ENCODE results near the gene LBHD2. TPM values are rescaled to one million over a fixed set of nuclear protein-coding genes. Genes with fewer than 3 reads are reported as not detected.
"Not testable (repeated sequence)": the region's sequence is repeated elsewhere in the genome, so short reads cannot be mapped to it uniquely, and the experiment has no call there.

LBHD2 gene
- not detected for polyA plus RNA-seq (2013)

DNA sequence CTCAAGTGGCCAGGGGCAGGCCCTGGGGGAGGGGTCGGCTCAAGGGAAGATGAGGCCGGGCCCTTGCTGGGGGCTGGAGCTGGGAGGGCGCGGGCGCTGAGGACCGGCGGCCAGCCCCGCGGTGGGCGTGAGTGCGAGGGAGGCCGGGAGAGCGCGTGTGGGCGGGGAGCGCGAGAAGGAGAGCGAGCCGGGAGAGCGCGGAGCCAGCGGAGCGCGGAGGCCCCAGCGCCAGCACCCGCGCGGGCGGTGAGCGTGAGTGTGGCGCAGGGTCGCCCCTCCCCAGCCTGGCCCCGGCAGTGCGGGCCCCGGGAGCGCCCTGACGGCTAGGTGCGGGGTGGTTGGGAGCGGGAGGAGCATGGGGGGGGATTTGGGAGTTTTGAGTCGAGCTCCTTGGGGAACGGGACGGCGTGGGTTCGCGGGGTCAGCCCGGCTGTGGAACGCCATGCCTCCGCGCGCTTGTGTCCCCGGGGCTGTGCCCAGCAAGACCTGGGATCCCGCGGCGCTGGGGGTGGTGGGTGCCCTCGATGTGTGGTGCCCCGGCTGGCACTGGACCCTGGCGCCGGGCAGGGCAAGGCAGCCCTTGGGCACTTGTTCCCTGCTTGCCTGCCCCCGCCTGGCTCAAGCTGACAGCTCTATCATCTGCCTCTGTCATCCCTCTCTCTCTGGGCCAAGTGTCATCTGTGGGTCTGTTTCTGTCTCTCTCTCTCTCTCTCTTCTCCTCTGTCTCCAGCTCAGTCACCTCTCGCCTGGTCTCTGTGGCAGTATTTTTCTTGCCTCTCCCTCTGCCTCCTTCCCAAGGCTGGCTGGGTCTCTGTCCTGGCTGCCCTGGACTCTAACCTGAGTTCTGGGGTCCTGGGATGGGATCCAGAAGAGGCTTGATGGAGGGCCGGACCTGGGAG is at the start of gene LBHD2:
LBHD2 (plus strand) TSS at position 190 of the 899 bp plus-strand sequence. CDS start 1,803 bp downstream, outside the sequence.
- ChIA-PET CTCF (interaction anchor here (0.7 to 1.1 kb wide), 2 partner anchors 21 to 56 kb away, joined by 3 to 4 read pairs; no protein-coding TSS in a partner anchor), POLR2A (no interaction called here)
- peaks cover 0 to 11% (median 3%) of the 10 kb centered on the region in 4 experiments for H3K4me1 ChIP-seq (ENCODE audit: control extremely low read depth in 1 of 4, control insufficient read depth in 4 of 4, insufficient read depth in 4 of 4, low read length in 3 of 4)
- DNase-seq, result peak in 1 of 3 donors; percentile 22
- H3K27ac ChIP-seq (ENCODE audit: insufficient read depth in 1 of 2, low read depth in 1 of 2, low read length in 2 of 2, poor library complexity in 1 of 2, severe bottlenecking in 2 of 2), result no peak within 1 kb of the TSS
- H3K27me3 ChIP-seq (replicated peaks in 2 of 5; ENCODE audit: control insufficient read depth in 4 of 5, insufficient read depth in 5 of 5, low read length in 4 of 5), result peaks cover 0 to 56% (median 17%) of the 10 kb centered on the region in 5 experiments
- H3K36me3 ChIP-seq (ENCODE audit: control insufficient read depth in 4 of 4, insufficient read depth in 4 of 4, low read length in 3 of 4), result no peaks in the 10 kb centered on the region
- H3K4me3 ChIP-seq (ENCODE audit: control insufficient read depth in 1 of 7, extremely low read depth in 1 of 7, insufficient read depth in 4 of 7, low read depth in 2 of 7, low read length in 6 of 7), result peak within 1 kb of the TSS in 2 of 7 experiments; percentile 5 to 28
- WGBS (ENCODE audit: insufficient coverage), result 28% methylated on average over 38 of the region's 61 CpGs
- peaks cover 0 to 4% (median 0%) of the 10 kb centered on the region in 5 experiments for H3K9me3 ChIP-seq (ENCODE audit: control extremely low read depth in 1 of 5, control insufficient read depth in 4 of 5, insufficient read depth in 2 of 5, low read depth in 1 of 5, low read length in 4 of 5)

DNA sequence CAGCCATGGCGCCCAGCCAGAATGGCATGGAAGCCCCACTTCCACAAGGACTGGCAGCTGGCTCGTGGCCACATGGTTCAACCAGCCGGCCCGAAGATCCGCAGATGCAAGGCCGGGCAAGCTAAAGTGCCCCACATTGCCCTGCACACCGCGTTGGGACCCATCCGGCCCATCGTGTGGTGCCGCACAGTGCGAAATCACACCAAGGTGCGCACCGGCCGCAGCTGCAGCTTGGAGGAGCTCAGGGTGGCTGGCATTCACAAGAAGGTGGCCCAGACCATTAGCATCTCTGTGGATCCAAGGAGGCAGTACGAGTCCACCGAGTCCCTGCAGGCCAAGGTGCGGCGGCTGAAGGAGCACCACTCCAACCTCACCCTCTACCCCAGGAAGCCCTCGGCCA is 42.5 kb upstream of the LBHD2 start:
- ChIA-PET CTCF (no interaction called here), POLR2A (no interaction called here)
- no peak overlapping the region for H3K27ac ChIP-seq (ENCODE audit: insufficient read depth in 1 of 2, low read depth in 1 of 2, low read length in 2 of 2, poor library complexity in 1 of 2, severe bottlenecking in 2 of 2)
- H3K4me3 ChIP-seq (ENCODE audit: control insufficient read depth in 1 of 7, extremely low read depth in 1 of 7, insufficient read depth in 4 of 7, low read depth in 2 of 7, low read length in 6 of 7), result no peak overlapping the region
- H3K9me3 ChIP-seq (ENCODE audit: control extremely low read depth in 1 of 5, control insufficient read depth in 4 of 5, insufficient read depth in 2 of 5, low read depth in 1 of 5, low read length in 4 of 5), result peaks cover 0 to 6% (median 3%) of the 10 kb centered on the region in 5 experiments
- peaks cover 0 to 6% (median 0%) of the 10 kb centered on the region in 4 experiments for H3K36me3 ChIP-seq (ENCODE audit: control insufficient read depth in 4 of 4, insufficient read depth in 4 of 4, low read length in 3 of 4)
- peaks cover 2 to 10% (median 7%) of the 10 kb centered on the region in 4 experiments for H3K4me1 ChIP-seq (ENCODE audit: control extremely low read depth in 1 of 4, control insufficient read depth in 4 of 4, insufficient read depth in 4 of 4, low read length in 3 of 4)
- H3K27me3 ChIP-seq (replicated peaks in 2 of 5; ENCODE audit: control insufficient read depth in 4 of 5, insufficient read depth in 5 of 5, low read length in 4 of 5), result peaks cover 0 to 4% (median 0%) of the 10 kb centered on the region in 5 experiments
- 98% methylated on average over 20 of the region's 20 CpGs for WGBS (ENCODE audit: insufficient coverage)
- no peak for DNase-seq

DNA sequence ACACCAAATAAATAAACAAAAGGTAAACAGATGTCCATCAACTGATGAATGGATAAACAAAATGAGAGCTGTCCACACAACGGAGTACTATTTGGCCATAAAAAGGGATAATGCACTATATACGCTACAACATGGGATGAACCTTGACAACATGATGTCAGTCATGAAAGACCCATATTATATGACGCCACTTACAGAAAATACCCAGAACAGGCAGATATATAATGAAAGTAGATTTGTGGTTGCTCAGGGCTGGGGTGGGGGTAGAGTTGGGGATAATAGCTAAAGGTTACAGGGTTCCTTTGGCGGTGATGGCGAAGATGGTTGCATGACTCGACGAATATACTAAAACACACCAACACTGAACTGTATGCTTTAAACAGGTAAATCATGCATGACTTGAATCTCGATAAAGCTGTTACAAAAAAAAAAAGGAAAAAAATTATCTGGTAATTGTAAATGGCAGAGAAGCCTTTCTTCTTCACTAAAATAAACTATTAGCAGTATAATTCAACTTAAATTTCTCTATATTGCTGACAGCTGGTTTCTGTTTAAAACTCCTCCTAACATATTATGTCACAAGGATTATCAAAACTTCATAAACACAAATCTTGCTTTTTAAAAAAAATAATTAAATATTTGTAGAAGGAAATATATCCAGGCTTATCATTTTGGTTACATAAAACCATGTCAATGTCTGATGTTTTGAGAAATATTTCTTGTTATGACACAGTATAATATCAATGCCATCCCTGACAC is 40.6 kb upstream of the LBHD2 start:
- Histone ChIP-seq H3K4me3 (ENCODE audit: control insufficient read depth in 1 of 7, extremely low read depth in 1 of 7, insufficient read depth in 4 of 7, low read depth in 2 of 7, low read length in 6 of 7) (no peak overlapping the region), H3K36me3 (ENCODE audit: control insufficient read depth in 4 of 4, insufficient read depth in 4 of 4, low read length in 3 of 4) (peaks cover 0 to 6% (median 0%) of the 10 kb centered on the region in 4 experiments), H3K9me3 (ENCODE audit: control extremely low read depth in 1 of 5, control insufficient read depth in 4 of 5, insufficient read depth in 2 of 5, low read depth in 1 of 5, low read length in 4 of 5) (peaks cover 0 to 6% (median 3%) of the 10 kb centered on the region in 5 experiments), H3K4me1 (ENCODE audit: control extremely low read depth in 1 of 4, control insufficient read depth in 4 of 4, insufficient read depth in 4 of 4, low read length in 3 of 4) (peaks cover 2 to 10% (median 7%) of the 10 kb centered on the region in 4 experiments), H3K27me3 (replicated peaks in 2 of 5; ENCODE audit: control insufficient read depth in 4 of 5, insufficient read depth in 5 of 5, low read length in 4 of 5) (peaks cover 0 to 4% (median 0%) of the 10 kb centered on the region in 5 experiments), H3K27ac (ENCODE audit: insufficient read depth in 1 of 2, low read depth in 1 of 2, low read length in 2 of 2, poor library complexity in 1 of 2, severe bottlenecking in 2 of 2) (no peak overlapping the region)
- ChIA-PET CTCF (no interaction called here), POLR2A (no interaction called here)
- DNase-seq, result peak in 1 of 3 donors; percentile 3
- whole genome bisulfite sequencing (ENCODE audit: insufficient coverage), result no CpG with 5 or more reads among the region's 8 CpGs

DNA sequence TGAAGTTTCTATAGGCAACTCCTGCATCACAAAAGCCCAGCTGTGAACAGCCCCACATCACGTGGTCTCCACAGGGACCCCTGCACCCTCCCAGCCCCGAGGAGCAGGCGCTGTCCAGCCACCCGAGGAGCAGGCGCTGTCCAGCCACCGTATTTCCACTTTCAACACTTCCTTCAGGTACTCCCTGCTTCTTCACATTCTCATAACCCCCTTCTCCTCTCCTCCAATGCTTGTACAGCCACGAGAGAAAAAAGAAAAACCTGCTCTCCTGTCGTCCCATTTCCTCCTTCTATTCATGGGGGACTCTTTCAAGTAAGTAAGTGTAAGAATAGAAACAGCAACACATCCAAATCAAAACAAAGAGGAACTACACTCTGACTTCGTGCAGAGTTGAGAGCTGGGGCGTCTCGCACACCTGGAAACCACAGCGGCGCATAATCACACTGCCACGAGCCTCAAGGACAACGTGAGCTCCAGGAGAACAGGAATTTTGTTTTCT is 38.6 kb upstream of the LBHD2 start:
- 3% methylated on average over 12 of the region's 15 CpGs for whole genome bisulfite sequencing (ENCODE audit: insufficient coverage)
- H3K27me3 ChIP-seq (replicated peaks in 2 of 5; ENCODE audit: control insufficient read depth in 4 of 5, insufficient read depth in 5 of 5, low read length in 4 of 5), result peaks cover 0 to 4% (median 0%) of the 10 kb centered on the region in 5 experiments
- no peak overlapping the region for H3K27ac ChIP-seq (ENCODE audit: insufficient read depth in 1 of 2, low read depth in 1 of 2, low read length in 2 of 2, poor library complexity in 1 of 2, severe bottlenecking in 2 of 2)
- ChIA-PET POLR2A (interaction anchor here (0.8 kb wide), 1 partner anchor 351 kb away, joined by 3 read pairs; no protein-coding TSS in a partner anchor), CTCF (no interaction called here)
- peaks cover 0 to 6% (median 3%) of the 10 kb centered on the region in 5 experiments for H3K9me3 ChIP-seq (ENCODE audit: control extremely low read depth in 1 of 5, control insufficient read depth in 4 of 5, insufficient read depth in 2 of 5, low read depth in 1 of 5, low read length in 4 of 5)
- peak overlapping the region in 4 of 7 experiments; percentile 1 to 52 (median 25) for H3K4me3 ChIP-seq (ENCODE audit: control insufficient read depth in 1 of 7, extremely low read depth in 1 of 7, insufficient read depth in 4 of 7, low read depth in 2 of 7, low read length in 6 of 7)
- peak in 2 of 3 donors; percentile 32 to 48 for DNase-seq
- H3K4me1 ChIP-seq (ENCODE audit: control extremely low read depth in 1 of 4, control insufficient read depth in 4 of 4, insufficient read depth in 4 of 4, low read length in 3 of 4), result peaks cover 2 to 10% (median 7%) of the 10 kb centered on the region in 4 experiments
- H3K36me3 ChIP-seq (ENCODE audit: control insufficient read depth in 4 of 4, insufficient read depth in 4 of 4, low read length in 3 of 4), result peaks cover 0 to 6% (median 0%) of the 10 kb centered on the region in 4 experiments

DNA sequence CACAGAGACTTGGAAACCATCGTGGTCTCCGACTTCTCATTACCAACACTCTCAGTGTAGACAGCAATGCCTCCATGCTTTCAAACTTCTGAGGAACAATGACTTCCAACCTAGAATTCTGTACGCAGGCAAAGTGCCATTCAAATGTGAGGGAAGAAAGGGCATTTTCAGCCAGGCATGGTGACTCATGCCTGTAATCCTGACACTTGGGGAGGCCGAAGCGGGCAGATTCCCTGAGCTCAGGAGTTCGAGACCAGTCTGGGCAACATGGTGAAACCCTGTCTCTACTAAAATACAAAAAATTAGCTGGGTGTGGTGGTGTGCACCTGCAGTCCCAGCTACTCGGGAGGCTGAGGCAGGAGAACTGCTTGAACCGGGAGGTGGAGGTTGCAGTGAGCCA is 36.6 kb upstream of the LBHD2 start:
- H3K4me3 ChIP-seq (ENCODE audit: control insufficient read depth in 1 of 7, extremely low read depth in 1 of 7, insufficient read depth in 4 of 7, low read depth in 2 of 7, low read length in 6 of 7); H3K9me3 ChIP-seq (ENCODE audit: control extremely low read depth in 1 of 5, control insufficient read depth in 4 of 5, insufficient read depth in 2 of 5, low read depth in 1 of 5, low read length in 4 of 5); CTCF ChIA-PET; H3K27me3 ChIP-seq (replicated peaks in 2 of 5; ENCODE audit: control insufficient read depth in 4 of 5, insufficient read depth in 5 of 5, low read length in 4 of 5); H3K36me3 ChIP-seq (ENCODE audit: control insufficient read depth in 4 of 4, insufficient read depth in 4 of 4, low read length in 3 of 4); POLR2A ChIA-PET; DNase-seq; H3K27ac ChIP-seq (ENCODE audit: insufficient read depth in 1 of 2, low read depth in 1 of 2, low read length in 2 of 2, poor library complexity in 1 of 2, severe bottlenecking in 2 of 2): not testable (repeated sequence)
- WGBS (ENCODE audit: insufficient coverage), result 99% methylated on average over 6 of the region's 8 CpGs
- H3K4me1 ChIP-seq (ENCODE audit: control extremely low read depth in 1 of 4, control insufficient read depth in 4 of 4, insufficient read depth in 4 of 4, low read length in 3 of 4), result peaks cover 2 to 10% (median 7%) of the 10 kb centered on the region in 4 experiments

DNA sequence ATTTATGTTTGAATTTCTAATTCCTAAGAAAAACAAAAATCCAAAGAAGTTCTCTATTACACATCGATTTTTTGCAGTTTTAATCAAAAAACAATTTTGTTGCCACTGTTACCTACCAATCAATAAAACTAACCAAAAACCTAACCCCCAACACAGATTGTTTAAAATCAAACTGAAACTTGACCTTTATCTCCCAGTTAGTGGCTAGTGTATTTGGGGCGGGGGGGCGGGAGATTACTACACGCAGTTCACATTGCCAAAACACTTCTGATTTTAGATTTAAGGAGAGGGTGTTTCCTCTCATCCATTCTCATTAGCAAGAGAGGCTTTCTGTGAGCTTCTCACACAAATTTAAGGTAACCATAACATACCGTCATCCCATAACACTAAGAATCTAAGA is 33.1 kb upstream of the LBHD2 start:
- Histone ChIP-seq H3K36me3 (ENCODE audit: control insufficient read depth in 4 of 4, insufficient read depth in 4 of 4, low read length in 3 of 4) (no peaks in the 10 kb centered on the region), H3K9me3 (ENCODE audit: control extremely low read depth in 1 of 5, control insufficient read depth in 4 of 5, insufficient read depth in 2 of 5, low read depth in 1 of 5, low read length in 4 of 5) (no peaks in the 10 kb centered on the region), H3K4me1 (ENCODE audit: control extremely low read depth in 1 of 4, control insufficient read depth in 4 of 4, insufficient read depth in 4 of 4, low read length in 3 of 4) (peaks cover 0 to 13% (median 3%) of the 10 kb centered on the region in 4 experiments), H3K27ac (ENCODE audit: insufficient read depth in 1 of 2, low read depth in 1 of 2, low read length in 2 of 2, poor library complexity in 1 of 2, severe bottlenecking in 2 of 2) (no peak overlapping the region), H3K27me3 (replicated peaks in 2 of 5; ENCODE audit: control insufficient read depth in 4 of 5, insufficient read depth in 5 of 5, low read length in 4 of 5) (no peaks in the 10 kb centered on the region), H3K4me3 (ENCODE audit: control insufficient read depth in 1 of 7, extremely low read depth in 1 of 7, insufficient read depth in 4 of 7, low read depth in 2 of 7, low read length in 6 of 7) (no peak overlapping the region)
- WGBS (ENCODE audit: insufficient coverage), result 100% methylated on average over 1 of the region's 5 CpGs
- ChIA-PET CTCF (interaction anchor here (0.6 kb wide), 1 partner anchor 354 kb away, joined by 3 read pairs; no protein-coding TSS in a partner anchor), POLR2A (no interaction called here)
- no peak for DNase-seq
